ENCODE measurements around the gene ZNF664. TPM values are rescaled to one million over a fixed set of nuclear protein-coding genes. Genes with fewer than 3 reads are reported as not detected.

The ZNF664 gene
- total RNA-seq, 1 donor from 2014 or later: 97.5 TPM

DNA sequence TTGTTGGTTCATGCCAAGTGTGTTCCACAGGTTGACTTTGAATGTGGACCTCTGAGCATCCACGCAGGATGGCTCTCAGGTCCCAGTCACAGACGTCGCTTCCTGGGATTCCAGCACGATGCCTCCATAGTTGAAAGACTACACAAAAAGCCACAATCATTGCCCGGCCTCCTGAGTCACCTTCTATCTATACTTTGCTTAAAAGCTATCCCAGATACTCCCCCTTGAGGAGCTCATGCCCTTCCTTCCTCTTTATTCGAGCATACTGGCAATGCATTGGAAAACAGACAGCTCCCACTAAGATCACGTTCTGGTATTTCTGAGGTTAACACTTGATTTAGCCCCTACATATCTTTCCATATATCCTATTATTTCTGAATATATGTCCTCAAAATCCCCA, 40.1 kb downstream of the ZNF664 start:
- Histone ChIP-seq H3K27me3 (ENCODE audit: control insufficient read depth, insufficient read depth, low read length) (no peaks in the 10 kb centered on the region), H3K36me3 (ENCODE audit: control insufficient read depth, insufficient read depth, low read length) (no peaks in the 10 kb centered on the region), H3K4me3 (ENCODE audit: low read depth, low read length) (no peak overlapping the region)
- TF ChIP-seq, protein P1, sequence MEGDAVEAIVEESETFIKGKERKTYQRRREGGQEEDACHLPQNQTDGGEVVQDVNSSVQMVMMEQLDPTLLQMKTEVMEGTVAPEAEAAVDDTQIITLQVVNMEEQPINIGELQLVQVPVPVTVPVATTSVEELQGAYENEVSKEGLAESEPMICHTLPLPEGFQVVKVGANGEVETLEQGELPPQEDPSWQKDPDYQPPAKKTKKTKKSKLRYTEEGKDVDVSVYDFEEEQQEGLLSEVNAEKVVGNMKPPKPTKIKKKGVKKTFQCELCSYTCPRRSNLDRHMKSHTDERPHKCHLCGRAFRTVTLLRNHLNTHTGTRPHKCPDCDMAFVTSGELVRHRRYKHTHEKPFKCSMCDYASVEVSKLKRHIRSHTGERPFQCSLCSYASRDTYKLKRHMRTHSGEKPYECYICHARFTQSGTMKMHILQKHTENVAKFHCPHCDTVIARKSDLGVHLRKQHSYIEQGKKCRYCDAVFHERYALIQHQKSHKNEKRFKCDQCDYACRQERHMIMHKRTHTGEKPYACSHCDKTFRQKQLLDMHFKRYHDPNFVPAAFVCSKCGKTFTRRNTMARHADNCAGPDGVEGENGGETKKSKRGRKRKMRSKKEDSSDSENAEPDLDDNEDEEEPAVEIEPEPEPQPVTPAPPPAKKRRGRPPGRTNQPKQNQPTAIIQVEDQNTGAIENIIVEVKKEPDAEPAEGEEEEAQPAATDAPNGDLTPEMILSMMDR (IDR thresholded peaks at IDR 0.05; ENCODE audit: insufficient read depth, low read length, poor library complexity, severe bottlenecking): no peak
- no peak for DNase-seq (ENCODE audit: low read depth)

DNA sequence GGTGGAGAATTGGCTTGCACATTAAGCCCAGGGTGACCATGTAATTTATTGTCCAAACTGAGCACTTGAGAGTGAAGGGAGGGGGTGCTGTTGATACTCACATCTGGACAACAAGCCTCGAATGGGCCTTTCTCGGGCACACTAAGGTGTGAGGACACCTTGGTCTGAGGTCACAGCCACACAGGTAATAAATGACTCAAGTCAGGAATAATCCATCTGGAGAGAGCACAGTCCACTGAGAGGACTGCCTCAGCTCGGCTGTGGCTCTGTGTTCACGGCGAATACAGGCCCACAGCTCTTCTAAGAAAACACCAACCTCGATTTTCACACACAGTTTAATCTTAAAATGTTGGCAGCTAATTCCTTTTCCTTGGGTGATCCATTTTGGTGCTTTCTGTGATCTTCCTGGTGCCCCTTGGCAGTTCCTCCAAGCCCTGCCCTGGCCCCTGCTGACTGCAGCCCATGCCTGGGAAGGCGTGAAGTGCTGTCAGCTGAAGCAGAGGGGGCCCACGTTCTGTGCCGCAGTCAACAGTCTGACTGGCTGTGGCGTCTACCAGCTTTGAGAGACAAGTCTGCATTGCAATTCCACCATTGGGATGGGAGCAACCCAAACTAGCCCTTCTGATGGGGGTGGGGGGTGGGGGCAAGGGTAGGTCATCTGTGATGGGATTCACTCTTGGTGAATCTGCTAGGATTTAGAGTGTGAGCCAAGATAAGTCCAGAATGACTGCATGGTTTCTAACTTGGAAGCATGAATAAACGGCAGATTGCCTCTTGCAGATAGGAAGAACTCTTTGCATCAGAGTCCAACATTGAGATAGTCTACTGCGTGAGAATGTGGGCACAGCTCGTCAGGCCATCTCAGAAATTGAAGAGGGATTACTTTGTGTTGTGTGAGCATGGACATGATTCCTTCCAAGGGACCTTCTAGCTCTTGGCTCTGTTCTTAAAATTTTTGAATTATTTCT, 42.8 kb downstream of the ZNF664 start:
- TF ChIP-seq, protein P1 (IDR thresholded peaks at IDR 0.05; ENCODE audit: insufficient read depth, low read length, poor library complexity, severe bottlenecking): no peak
- DNase-seq (ENCODE audit: low read depth): no peak
- no peak overlapping the region for H3K4me3 ChIP-seq (ENCODE audit: low read depth, low read length)
- H3K27me3 ChIP-seq (ENCODE audit: control insufficient read depth, insufficient read depth, low read length): no peaks in the 10 kb centered on the region
- no peaks in the 10 kb centered on the region for H3K36me3 ChIP-seq (ENCODE audit: control insufficient read depth, insufficient read depth, low read length)

DNA sequence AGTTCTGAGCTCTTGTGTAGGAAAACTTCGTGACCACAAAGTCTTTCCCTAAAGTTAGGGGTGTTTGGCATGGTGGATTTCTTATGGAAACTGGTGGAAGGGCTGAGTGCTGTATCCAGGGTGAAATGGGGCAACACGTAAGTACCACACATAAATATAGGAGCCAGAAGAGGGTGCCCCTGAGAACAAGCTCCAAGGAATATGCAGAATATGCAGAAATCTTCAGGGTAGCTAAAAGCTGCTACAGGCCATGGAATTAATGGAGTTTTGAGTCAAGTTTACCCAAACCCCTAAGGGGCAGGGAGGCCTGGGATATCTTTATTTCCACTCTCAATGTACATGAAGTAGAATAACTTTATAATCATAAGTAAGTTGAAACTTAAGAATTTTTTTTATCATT, 44.0 kb downstream of the ZNF664 start:
- no peak for DNase-seq (ENCODE audit: low read depth)
- Histone ChIP-seq H3K36me3 (ENCODE audit: control insufficient read depth, insufficient read depth, low read length) (no peaks in the 10 kb centered on the region), H3K4me3 (ENCODE audit: low read depth, low read length) (no peak overlapping the region), H3K27me3 (ENCODE audit: control insufficient read depth, insufficient read depth, low read length) (no peaks in the 10 kb centered on the region)
- TF ChIP-seq, protein P1 (IDR thresholded peaks at IDR 0.05; ENCODE audit: insufficient read depth, low read length, poor library complexity, severe bottlenecking): no peak

DNA sequence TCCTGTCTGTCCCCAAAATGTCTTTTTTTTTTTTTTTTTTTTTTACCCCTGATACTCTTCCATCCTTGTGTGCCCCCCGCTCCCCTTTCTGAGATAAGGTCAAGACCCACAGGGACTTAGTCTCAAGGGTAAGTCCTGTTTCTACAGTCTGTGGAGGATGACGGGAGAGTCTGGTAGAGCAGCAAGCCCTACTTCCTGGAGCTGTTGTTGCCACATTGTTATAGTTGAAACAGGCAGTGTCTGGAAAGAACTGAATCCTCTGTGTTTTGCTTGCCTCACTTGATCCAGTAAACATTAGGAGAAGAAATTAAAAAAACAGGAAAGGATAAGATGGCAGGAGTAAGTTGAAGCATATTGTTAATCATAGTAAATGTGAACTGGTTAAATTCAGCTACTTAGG, 45.5 kb downstream of the ZNF664 start:
- Histone ChIP-seq H3K36me3 (ENCODE audit: control insufficient read depth, insufficient read depth, low read length) (no peaks in the 10 kb centered on the region), H3K27me3 (ENCODE audit: control insufficient read depth, insufficient read depth, low read length) (no peaks in the 10 kb centered on the region), H3K4me3 (ENCODE audit: low read depth, low read length) (no peak overlapping the region)
- no peak for DNase-seq (ENCODE audit: low read depth)
- TF ChIP-seq, protein P1 (IDR thresholded peaks at IDR 0.05; ENCODE audit: insufficient read depth, low read length, poor library complexity, severe bottlenecking): no peak

DNA sequence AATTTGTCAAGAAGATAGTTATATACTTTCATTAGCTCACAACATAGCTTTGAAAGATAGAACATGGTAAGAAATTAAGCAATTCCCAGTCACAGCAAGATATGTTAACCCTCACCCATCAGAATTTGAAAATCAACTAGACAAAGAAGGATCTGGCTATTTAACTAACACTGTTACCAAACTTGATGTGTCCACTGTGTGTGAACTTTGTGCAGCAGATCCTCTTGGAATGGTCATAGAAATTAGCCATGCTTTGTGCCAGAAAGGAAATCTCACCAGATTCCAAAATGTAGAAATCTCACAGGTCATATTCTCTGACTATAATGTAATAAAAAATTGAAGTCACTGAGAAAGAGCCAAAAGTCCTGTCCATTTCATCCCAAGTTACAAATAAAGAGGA, 46.1 kb downstream of the ZNF664 start:
- H3K27me3 ChIP-seq (ENCODE audit: control insufficient read depth, insufficient read depth, low read length): no peaks in the 10 kb centered on the region
- H3K4me3 ChIP-seq (ENCODE audit: low read depth, low read length): no peak overlapping the region
- TF ChIP-seq, protein P1 (IDR thresholded peaks at IDR 0.05; ENCODE audit: insufficient read depth, low read length, poor library complexity, severe bottlenecking): no peak
- H3K36me3 ChIP-seq (ENCODE audit: control insufficient read depth, insufficient read depth, low read length): no peaks in the 10 kb centered on the region
- no peak for DNase-seq (ENCODE audit: low read depth)
